K562 (cell line): Measurements from ENCODE around the gene TENT4A.

ENCODE experiments used
- MTA1 ChIP-seq: fragments of 450-650 bp; IDR thresholded peaks from 2 replicates; pipeline ENCODE4 v1.6.1; 2017; ENCODE audit warnings: borderline replicate concordance
- RBM39 ChIP-seq: fragments of 200-400 bp; formaldehyde crosslinking; optimal IDR thresholded peaks from 2 replicates; pipeline ENCODE3; 2018; ENCODE audit warnings: low read depth, low read length
- ZBTB8A ChIP-seq: fragments of 450-650 bp; IDR thresholded peaks from 2 replicates; pipeline ENCODE4 v1.6.1; 2018; ENCODE audit warnings: mild to moderate bottlenecking, moderate library complexity; ENCODE audit not compliant: partially characterized antibody
- ZNF695 ChIP-seq: fragments of 450-650 bp; formaldehyde crosslinking; IDR thresholded peaks from 2 replicates; pipeline ENCODE4 v1.4.0; 2020; ENCODE audit warnings: mild to moderate bottlenecking, moderate library complexity
- TF ChIP-seq, protein P1 (sequence below): fragments of 250-450 bp; sonication (Bioruptor Pico); IDR thresholded peaks from 2 replicates; pipeline ENCODE4 v1.5.0; 2021; ENCODE audit warnings: mild to moderate bottlenecking, borderline replicate concordance
- TF ChIP-seq, protein P2 (sequence below): sonication (generic); formaldehyde crosslinking; IDR thresholded peaks from 2 replicates; pipeline ENCODE4 v1.8.0; 2023; ENCODE audit warnings: mild to moderate bottlenecking, missing genetic modification reagents

DNA sequence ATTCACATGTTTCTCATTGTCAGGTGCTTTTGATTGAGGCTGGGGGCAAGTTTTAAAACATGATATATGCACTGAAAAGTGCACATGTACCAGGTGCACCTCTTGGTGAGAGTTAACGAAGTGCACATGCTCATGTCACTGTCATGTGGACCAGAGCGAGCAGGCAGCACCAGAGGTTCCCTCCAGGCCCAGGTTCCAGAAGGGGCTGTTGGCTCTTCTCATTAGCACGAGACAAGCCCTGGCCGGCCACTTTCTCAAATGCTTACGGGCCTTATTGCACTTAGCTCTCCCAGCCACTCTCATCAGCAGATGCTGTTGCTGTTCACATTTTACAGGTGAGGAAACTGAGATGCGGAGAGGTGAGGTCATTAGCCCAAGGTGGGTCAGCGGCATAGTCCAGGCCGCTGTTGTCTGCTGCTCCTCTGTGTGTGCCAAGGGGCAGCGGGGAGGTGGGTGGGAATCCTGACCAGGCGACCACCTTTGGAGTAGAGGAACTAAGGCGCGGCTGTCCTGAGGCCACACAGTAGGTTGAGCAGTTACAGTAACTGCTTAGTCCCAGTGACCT is 27.4 kb downstream of the TENT4A start:
- TF ChIP-seq, protein P1, sequence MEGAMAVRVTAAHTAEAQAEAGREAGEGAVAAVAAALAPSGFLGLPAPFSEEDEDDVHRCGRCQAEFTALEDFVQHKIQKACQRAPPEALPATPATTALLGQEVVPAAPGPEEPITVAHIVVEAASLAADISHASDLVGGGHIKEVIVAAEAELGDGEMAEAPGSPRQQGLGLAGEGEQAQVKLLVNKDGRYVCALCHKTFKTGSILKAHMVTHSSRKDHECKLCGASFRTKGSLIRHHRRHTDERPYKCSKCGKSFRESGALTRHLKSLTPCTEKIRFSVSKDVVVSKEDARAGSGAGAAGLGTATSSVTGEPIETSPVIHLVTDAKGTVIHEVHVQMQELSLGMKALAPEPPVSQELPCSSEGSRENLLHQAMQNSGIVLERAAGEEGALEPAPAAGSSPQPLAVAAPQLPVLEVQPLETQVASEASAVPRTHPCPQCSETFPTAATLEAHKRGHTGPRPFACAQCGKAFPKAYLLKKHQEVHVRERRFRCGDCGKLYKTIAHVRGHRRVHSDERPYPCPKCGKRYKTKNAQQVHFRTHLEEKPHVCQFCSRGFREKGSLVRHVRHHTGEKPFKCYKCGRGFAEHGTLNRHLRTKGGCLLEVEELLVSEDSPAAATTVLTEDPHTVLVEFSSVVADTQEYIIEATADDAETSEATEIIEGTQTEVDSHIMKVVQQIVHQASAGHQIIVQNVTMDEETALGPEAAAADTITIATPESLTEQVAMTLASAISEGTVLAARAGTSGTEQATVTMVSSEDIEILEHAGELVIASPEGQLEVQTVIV (CRISPR knock-in tag), result no peak
- TF ChIP-seq, protein P2, sequence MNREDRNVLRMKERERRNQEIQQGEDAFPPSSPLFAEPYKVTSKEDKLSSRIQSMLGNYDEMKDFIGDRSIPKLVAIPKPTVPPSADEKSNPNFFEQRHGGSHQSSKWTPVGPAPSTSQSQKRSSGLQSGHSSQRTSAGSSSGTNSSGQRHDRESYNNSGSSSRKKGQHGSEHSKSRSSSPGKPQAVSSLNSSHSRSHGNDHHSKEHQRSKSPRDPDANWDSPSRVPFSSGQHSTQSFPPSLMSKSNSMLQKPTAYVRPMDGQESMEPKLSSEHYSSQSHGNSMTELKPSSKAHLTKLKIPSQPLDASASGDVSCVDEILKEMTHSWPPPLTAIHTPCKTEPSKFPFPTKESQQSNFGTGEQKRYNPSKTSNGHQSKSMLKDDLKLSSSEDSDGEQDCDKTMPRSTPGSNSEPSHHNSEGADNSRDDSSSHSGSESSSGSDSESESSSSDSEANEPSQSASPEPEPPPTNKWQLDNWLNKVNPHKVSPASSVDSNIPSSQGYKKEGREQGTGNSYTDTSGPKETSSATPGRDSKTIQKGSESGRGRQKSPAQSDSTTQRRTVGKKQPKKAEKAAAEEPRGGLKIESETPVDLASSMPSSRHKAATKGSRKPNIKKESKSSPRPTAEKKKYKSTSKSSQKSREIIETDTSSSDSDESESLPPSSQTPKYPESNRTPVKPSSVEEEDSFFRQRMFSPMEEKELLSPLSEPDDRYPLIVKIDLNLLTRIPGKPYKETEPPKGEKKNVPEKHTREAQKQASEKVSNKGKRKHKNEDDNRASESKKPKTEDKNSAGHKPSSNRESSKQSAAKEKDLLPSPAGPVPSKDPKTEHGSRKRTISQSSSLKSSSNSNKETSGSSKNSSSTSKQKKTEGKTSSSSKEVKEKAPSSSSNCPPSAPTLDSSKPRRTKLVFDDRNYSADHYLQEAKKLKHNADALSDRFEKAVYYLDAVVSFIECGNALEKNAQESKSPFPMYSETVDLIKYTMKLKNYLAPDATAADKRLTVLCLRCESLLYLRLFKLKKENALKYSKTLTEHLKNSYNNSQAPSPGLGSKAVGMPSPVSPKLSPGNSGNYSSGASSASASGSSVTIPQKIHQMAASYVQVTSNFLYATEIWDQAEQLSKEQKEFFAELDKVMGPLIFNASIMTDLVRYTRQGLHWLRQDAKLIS (CRISPR knock-in tag), result no peak
- TF ChIP-seq MTA1, result no peak
- TF ChIP-seq ZNF695, result no peak
- no peak for TF ChIP-seq ZBTB8A
- TF ChIP-seq RBM39, result no peak
